COLO668 (cell line): ENCODE data around the gene CLEC4G.

Experiments
- DNase-seq: peaks from one replicate; lab custom pipeline; 2025; ENCODE audit not compliant: unreplicated experiment; lab: John Stamatoyannopoulos, UW

Gene CLEC4G

GRCh38 chr19:7729831-7730285 is 2.1 kb downstream of the CLEC4G start:
- peak; percentile 16 for DNase-seq

GRCh38 chr19:7729211-7729610 is 2.7 kb downstream of the CLEC4G start:
- DNase-seq: no peak

DNA sequence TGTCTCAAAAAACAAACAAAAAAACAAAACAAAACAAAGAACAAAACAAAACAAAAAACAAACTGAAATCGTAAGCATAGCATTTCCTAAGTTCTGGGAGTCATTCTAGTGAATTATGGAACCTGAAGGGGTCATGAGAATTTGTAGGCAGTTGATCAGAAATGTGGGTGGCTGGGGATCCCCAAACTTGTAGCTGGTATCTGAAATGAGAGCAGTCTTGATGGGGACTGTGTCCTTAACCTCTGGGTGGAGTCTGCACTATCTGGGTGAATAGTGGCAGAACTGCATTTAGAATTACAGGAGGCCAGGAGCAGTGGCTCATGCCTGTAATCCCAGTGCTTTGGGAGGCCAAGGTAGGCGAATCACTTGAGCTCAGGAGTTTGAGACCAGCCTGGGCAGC is 6.1 kb downstream of the CLEC4G start:
- DNase-seq: no peak

DNA sequence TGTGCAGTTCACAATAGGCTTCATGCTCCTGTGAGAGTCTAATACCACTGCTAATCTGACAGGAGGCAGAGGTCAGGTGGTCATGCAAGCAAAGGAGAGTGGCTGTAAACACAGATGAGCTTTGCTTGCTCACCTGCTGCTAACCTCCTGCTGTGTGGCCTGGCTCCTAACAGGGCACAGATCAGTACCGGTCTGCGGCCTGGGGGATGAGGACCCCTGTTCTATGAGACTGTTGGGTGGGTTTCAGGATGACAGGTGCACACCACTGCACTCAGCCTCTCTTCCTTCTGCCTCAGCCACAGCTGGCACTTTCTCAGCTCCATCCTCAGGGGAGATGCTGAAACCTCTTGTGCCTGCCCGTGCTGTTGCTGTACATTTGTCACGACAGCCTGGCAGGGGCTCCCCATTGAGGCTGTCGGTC is 9.7 kb downstream of the CLEC4G start:
- DNase-seq: peak; percentile 52

- DNase-seq: no peak
Measured at GRCh38 chr19:7720351-7720750, 11.6 kb downstream of the CLEC4G start.

GRCh38 chr19:7718668-7719067 is 13.2 kb downstream of the CLEC4G start:
- DNase-seq: no peak

GRCh38 chr19:7716762-7717161 is 15.1 kb downstream of the CLEC4G start:
- no peak for DNase-seq

GRCh38 chr19:7715671-7716070 is 16.2 kb downstream of the CLEC4G start:
- no peak for DNase-seq

- no peak for DNase-seq
Measured at GRCh38 chr19:7710616-7711015, 21.3 kb downstream of the CLEC4G start.

- no peak for DNase-seq
Measured at GRCh38 chr19:7709932-7710460, 21.9 kb downstream of the CLEC4G start.

DNA sequence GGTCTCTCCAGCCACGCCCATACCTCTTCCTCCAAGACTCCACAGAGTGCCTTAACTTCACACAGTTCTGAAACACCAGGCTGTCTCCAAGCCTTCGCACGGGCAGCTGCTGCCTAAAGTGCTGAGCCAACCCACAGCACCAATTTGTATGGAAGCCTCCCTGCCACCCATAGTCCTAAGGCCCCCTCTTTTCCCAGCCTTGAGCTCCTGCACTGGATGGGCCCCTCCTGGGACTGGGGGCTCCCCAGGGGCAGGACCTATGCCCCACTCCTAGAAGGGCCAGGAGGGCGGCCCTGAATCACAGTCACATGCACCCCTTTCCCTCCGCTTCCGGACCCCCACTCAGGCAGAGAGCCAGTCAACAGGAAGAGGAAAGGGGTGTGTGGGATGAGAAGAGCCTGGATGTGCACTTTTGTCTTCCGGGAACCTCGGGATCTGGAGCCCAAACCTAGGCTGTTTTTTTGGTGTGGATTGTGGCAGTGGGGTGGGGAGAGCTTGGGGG is 24.9 kb downstream of the CLEC4G start:
- no peak for DNase-seq

GRCh38 chr19:7706188-7706954 is 25.5 kb downstream of the CLEC4G start:
- no peak for DNase-seq

DNA sequence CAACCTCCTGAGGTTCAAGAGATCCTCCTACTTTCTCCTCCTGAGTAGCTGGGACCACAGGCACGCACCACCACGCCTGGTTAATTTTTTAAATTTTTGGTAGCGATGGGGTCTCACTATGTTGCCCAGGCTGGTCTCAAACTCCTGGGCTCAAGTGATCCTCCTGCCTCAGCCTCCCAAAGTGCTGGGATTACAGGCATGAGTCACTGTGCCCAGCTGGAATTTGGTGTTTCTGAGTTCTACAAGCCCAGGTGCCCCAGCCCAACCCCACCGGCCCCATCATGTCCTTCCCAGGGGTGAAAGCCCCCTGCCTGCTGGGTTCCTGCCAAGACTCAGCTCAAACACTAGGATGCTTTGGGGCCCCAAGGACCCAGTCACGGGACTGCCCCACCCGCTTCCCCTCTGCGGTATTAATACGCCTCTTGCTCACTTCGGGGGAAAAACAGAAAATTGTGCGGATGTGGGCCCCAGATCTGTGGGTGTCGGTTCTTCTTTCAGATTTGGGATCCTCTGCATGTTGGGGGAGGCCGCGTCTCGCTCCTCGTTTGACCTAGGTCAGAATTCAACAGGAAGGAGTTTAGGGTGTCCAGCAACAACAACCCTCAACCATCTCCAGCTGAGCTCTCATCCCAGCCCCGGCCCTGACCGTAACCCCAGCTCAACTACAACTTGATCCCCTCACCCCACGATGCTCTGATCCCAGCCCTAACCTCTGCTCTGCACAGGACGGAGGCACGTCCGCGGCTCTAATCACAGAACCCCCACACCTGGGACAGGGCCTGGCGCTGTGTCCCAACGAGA is 26.3 kb downstream of the CLEC4G start:
- no peak for DNase-seq

DNA sequence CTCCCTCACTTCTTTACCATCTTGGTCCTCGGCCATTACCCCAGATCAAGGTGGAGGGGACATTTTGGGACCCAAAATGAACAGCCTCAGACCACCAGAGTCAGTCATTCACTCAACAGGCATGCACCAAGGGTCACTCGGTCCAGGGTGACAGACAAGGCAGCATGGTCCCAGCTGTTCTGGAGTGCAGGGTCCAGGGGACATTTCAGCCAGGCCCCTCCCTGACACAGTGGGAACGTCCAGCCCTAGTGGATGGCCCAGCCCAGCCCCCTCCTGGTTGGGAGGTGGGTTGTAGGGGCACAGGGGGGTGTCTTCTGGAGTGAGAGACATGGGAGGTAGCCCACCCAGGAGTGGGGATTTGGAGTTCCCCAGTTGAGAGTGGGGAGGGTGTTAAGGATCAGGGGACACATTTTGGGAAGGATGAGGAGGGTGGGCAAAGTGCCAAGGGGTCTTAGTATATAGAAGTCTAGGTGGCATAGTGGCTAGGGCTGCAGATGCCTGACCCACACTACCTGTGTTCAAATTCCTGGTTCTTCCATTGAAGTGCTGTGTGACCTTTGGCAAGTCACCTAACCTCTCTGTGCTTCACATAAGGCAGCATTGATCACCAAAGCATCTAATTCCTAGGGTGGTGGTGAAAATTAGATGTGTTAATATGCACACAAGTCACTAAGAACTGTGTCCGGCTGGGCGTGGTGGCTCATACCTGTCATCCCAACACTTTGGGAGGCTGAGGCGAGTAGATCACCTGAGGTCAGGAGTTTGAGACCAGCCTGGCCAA is 27.4 kb downstream of the CLEC4G start:
- DNase-seq: no peak

- no peak for DNase-seq
Measured at GRCh38 chr19:7703332-7703731, 28.6 kb downstream of the CLEC4G start.

DNA sequence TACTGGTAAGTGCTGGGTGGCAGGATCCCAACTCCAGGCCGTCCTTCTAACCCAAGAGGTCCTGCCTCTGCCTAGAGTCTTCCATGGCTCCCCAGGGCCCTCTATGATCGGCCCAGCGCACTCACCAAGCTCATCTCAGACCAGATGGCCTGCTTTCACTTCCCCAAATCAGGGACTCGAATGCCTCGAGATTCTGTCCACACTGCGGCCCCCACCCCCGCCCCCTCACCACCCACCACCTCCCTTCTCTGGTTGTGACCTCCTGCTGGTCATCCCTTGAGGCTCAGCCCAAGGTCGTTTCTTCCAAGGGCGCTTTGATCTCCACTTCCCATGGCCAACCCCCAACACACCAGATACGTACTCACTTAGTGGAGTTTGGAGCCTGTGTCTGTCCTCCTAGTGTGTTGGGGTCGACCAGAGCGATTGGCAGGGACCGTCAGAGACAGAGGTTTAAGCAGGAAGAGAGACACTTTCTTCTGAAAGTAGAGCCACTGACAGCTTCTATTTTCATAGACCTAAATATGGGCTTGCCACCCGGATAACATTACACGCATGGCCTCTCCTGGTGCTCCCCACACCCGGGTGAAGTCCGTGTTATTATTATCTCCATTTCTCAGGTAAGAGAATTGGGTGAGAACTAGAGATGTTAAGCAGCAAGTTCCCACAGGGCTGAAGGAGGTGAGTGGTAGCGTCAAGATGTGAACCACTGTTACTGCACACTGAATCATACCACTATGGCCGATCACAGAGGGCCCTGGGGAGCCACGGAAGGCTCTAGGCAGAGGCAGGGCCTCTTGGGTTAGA is 30.1 kb downstream of the CLEC4G start, which contains the start of gene FCER2:
Gene FCER2, minus strand, starts transcription at position 478 of the 804 bp plus-strand sequence. CDS start 2,371 bp downstream, outside the sequence.
- no peak for DNase-seq

DNA sequence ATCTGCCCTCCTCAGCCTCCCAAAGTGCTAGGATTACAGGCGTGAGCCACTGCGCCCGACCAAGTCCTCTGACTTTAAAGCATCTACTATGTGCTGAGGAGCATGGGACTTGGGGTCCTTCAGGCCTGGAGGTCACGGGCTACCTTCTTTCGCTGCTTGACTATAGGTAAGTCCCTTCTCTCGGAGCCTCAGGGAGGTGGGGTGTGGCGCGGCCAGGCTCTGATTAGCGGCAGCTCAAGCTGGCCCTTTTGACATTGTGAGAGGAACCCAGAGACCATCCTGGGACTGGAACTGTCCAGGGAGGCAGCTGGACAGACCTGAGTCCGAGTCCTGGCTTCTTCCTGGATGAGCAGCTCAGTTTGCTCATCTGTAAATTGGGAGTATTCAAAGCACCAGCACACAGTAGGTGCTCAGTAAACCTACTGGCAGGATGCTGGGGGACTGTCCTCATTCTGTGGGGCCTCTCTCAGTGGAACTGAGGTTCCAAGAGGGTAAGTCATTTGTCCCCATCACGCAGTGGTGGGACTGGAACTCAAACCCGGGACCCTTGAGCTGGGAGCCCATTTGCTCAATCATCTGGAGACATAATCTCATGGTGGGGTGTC is 30.8 kb downstream of the CLEC4G start:
- DNase-seq: no peak

- no peak for DNase-seq
Measured at GRCh38 chr19:7699417-7700401, 32.2 kb downstream of the CLEC4G start.
